HEK293 (cell line): Measurements from ENCODE around the gene TBC1D22A.

Experiments used
- CTCF ChIA-PET: fragments of 350-600 bp; formaldehyde crosslinking; extraction: SDS; loops from one replicate; lab custom pipeline; 2021; ENCODE audit warnings: antibody characterized with exemption; lab: Yijun Ruan, JAX
- POLR2A ChIA-PET: fragments of 300-600 bp; formaldehyde crosslinking; extraction: SDS; loops from one replicate; lab custom pipeline; 2020; ENCODE audit warnings: antibody characterized with exemption, inconsistent platforms; lab: Yijun Ruan, JAX
- H3K27ac ChIP-seq: fragments of 200-500 bp; sonication (Bioruptor generic); 2 replicates; pipeline ENCODE4 v1.5.1; 2014; ENCODE audit warnings: low read depth, low read length, control low read depth, inconsistent platforms; ENCODE audit errors: extremely low read depth
- H3K36me3 ChIP-seq, 2 experiments: fragments of 200-500 bp in 1 of 2; sonication (Bioruptor generic) in 1 of 2; 1 replicate in 1 of 2; 2 replicates in 1 of 2; pipeline ENCODE4 v1.5.1; 2014 to 2017; ENCODE audit warnings: inconsistent platforms in 2 of 2, low read length in 2 of 2; ENCODE audit not compliant: control insufficient read depth in 2 of 2, insufficient read depth in 1 of 2
- H3K4me1 ChIP-seq: fragments of 200-500 bp; sonication (Bioruptor generic); 2 replicates; pipeline ENCODE4 v1.5.1; 2014; ENCODE audit warnings: mild to moderate bottlenecking, low read length, inconsistent platforms; ENCODE audit not compliant: control insufficient read depth, insufficient read depth
- H3K4me3 ChIP-seq: 2 replicates; pipeline ENCODE4 v1.5.1; 2011; ENCODE audit warnings: low read depth, mild to moderate bottlenecking, control low read depth, low read length, moderate library complexity
- H3K9me3 ChIP-seq: fragments of 200-500 bp; sonication (Bioruptor generic); 2 replicates; pipeline ENCODE4 v1.5.1; 2014; ENCODE audit warnings: low read depth, low read length, inconsistent platforms; ENCODE audit not compliant: control insufficient read depth, insufficient read depth
- HOXC10 ChIP-seq: sonication (generic); formaldehyde crosslinking; IDR thresholded peaks from 2 replicates; pipeline ENCODE4 v1.8.1; 2023; ENCODE audit warnings: mild to moderate bottlenecking, missing genetic modification reagents
- HOXD13 ChIP-seq: sonication (generic); formaldehyde crosslinking; IDR thresholded peaks from 2 replicates; pipeline ENCODE4 v1.8.0; 2022; ENCODE audit warnings: missing genetic modification reagents, borderline replicate concordance
- INSM2 ChIP-seq: fragments of 450-650 bp; formaldehyde crosslinking; IDR thresholded peaks from 2 replicates; pipeline ENCODE4 v1.5.1; 2016; ENCODE audit warnings: missing biosample characterization, missing genetic modification characterization
- OSR2 ChIP-seq: fragments of 450-650 bp; formaldehyde crosslinking; IDR thresholded peaks from 2 replicates; pipeline ENCODE4 v1.5.1; 2016; ENCODE audit warnings: missing biosample characterization, missing genetic modification characterization
- RBAK ChIP-seq: fragments of 450-650 bp; formaldehyde crosslinking; IDR thresholded peaks from 2 replicates; pipeline ENCODE4 v1.5.1; 2016; ENCODE audit warnings: missing biosample characterization, missing genetic modification characterization
- REPIN1 ChIP-seq: fragments of 450-650 bp; formaldehyde crosslinking; IDR thresholded peaks from 2 replicates; pipeline ENCODE4 v1.5.1; 2017; ENCODE audit warnings: missing biosample characterization, missing genetic modification characterization, low read depth
- SCRT2 ChIP-seq: fragments of 450-650 bp; formaldehyde crosslinking; IDR thresholded peaks from 2 replicates; pipeline ENCODE4 v1.5.1; 2016; ENCODE audit warnings: missing biosample characterization, missing genetic modification characterization
- TRIM28 ChIP-seq: IDR thresholded peaks from 2 replicates; pipeline ENCODE4 v1.6.1; 2011; ENCODE audit warnings: low read length, control low read depth, borderline replicate concordance
- WT1 ChIP-seq: fragments of 450-650 bp; formaldehyde crosslinking; IDR thresholded peaks from 2 replicates; pipeline ENCODE4 v1.5.1; 2016; ENCODE audit warnings: missing biosample characterization, missing genetic modification characterization
- ZBTB48 ChIP-seq: fragments of 450-650 bp; formaldehyde crosslinking; IDR thresholded peaks from 2 replicates; pipeline ENCODE4 v1.5.1; 2016; ENCODE audit warnings: missing biosample characterization, missing genetic modification characterization
- ZBTB8A ChIP-seq: fragments of 450-650 bp; formaldehyde crosslinking; IDR thresholded peaks from 2 replicates; pipeline ENCODE4 v1.5.1; 2016; ENCODE audit warnings: missing biosample characterization, missing genetic modification characterization
- ZFP41 ChIP-seq: fragments of 450-650 bp; formaldehyde crosslinking; IDR thresholded peaks from 2 replicates; pipeline ENCODE4 v1.5.1; 2016; ENCODE audit warnings: missing biosample characterization, missing genetic modification characterization, borderline replicate concordance
- ZNF112 ChIP-seq: fragments of 450-650 bp; formaldehyde crosslinking; IDR thresholded peaks from 2 replicates; pipeline ENCODE4 v1.5.0; 2017; ENCODE audit warnings: missing biosample characterization, missing genetic modification characterization
- ZNF184 ChIP-seq: fragments of 450-650 bp; IDR thresholded peaks from 2 replicates; pipeline ENCODE4 v1.5.1; 2018; ENCODE audit warnings: missing biosample characterization, mild to moderate bottlenecking, missing genetic modification characterization
- ZNF24 ChIP-seq: fragments of 450-650 bp; formaldehyde crosslinking; IDR thresholded peaks from 2 replicates; pipeline ENCODE4 v1.5.1; 2016; ENCODE audit warnings: missing biosample characterization, missing genetic modification characterization
- ZNF335 ChIP-seq: fragments of 450-650 bp; formaldehyde crosslinking; conservative IDR thresholded peaks from 2 replicates; pipeline ENCODE4 v1.5.1; 2016; ENCODE audit warnings: missing biosample characterization, missing genetic modification characterization
- ZNF366 ChIP-seq: fragments of 450-650 bp; formaldehyde crosslinking; conservative IDR thresholded peaks from 2 replicates; pipeline ENCODE4 v1.5.1; 2016; ENCODE audit warnings: missing biosample characterization, missing genetic modification characterization
- ZNF37A ChIP-seq: fragments of 450-650 bp; IDR thresholded peaks from 2 replicates; pipeline ENCODE4 v1.5.1; 2018; ENCODE audit warnings: missing biosample characterization, missing genetic modification characterization
- ZNF404 ChIP-seq: fragments of 450-650 bp; formaldehyde crosslinking; IDR thresholded peaks from 2 replicates; pipeline ENCODE4 v1.5.1; 2017; ENCODE audit warnings: missing biosample characterization, missing genetic modification characterization
- ZNF510 ChIP-seq: fragments of 450-650 bp; formaldehyde crosslinking; IDR thresholded peaks from 2 replicates; pipeline ENCODE4 v1.5.1; 2018; ENCODE audit warnings: mild to moderate bottlenecking, missing genetic modification characterization, missing biosample characterization; ENCODE audit not compliant: insufficient replicate concordance
- ZNF571 ChIP-seq: fragments of 450-650 bp; formaldehyde crosslinking; IDR thresholded peaks from 2 replicates; pipeline ENCODE4 v1.5.0; 2017; ENCODE audit warnings: missing biosample characterization, missing genetic modification characterization
- ZNF596 ChIP-seq: fragments of 450-650 bp; IDR thresholded peaks from 2 replicates; pipeline ENCODE4 v1.5.0; 2018; ENCODE audit warnings: missing biosample characterization, mild to moderate bottlenecking, missing genetic modification characterization, moderate library complexity
- ZNF660 ChIP-seq: fragments of 450-650 bp; IDR thresholded peaks from 2 replicates; pipeline ENCODE4 v1.5.1; 2018; ENCODE audit warnings: missing biosample characterization, mild to moderate bottlenecking, missing genetic modification characterization
- ZNF692 ChIP-seq: fragments of 450-650 bp; formaldehyde crosslinking; IDR thresholded peaks from 2 replicates; pipeline ENCODE4 v1.5.1; 2016; ENCODE audit warnings: missing biosample characterization, missing genetic modification characterization
- ZNF830 ChIP-seq: fragments of 450-650 bp; IDR thresholded peaks from 2 replicates; pipeline ENCODE4 v1.5.0; 2018; ENCODE audit warnings: missing biosample characterization, missing genetic modification characterization, low read depth, mild to moderate bottlenecking, moderate library complexity
- TF ChIP-seq, protein P1 (sequence below): fragments of 450-650 bp; formaldehyde crosslinking; IDR thresholded peaks from 2 replicates; pipeline ENCODE4 v1.5.1; 2016; ENCODE audit warnings: missing biosample characterization, missing genetic modification characterization

TBC1D22A gene

GRCh38 chr22:47205554-47205953, 443.1 kb downstream of the TBC1D22A start (continued):
- TF ChIP-seq ZBTB48 (tag by site-specific recombination) (no peak), WT1 (tag by site-specific recombination) (no peak), ZNF830 (tag by site-specific recombination) (no peak), ZNF37A (no peak), ZNF366 (tag by site-specific recombination) (no peak)
- TF ChIP-seq, protein P1, sequence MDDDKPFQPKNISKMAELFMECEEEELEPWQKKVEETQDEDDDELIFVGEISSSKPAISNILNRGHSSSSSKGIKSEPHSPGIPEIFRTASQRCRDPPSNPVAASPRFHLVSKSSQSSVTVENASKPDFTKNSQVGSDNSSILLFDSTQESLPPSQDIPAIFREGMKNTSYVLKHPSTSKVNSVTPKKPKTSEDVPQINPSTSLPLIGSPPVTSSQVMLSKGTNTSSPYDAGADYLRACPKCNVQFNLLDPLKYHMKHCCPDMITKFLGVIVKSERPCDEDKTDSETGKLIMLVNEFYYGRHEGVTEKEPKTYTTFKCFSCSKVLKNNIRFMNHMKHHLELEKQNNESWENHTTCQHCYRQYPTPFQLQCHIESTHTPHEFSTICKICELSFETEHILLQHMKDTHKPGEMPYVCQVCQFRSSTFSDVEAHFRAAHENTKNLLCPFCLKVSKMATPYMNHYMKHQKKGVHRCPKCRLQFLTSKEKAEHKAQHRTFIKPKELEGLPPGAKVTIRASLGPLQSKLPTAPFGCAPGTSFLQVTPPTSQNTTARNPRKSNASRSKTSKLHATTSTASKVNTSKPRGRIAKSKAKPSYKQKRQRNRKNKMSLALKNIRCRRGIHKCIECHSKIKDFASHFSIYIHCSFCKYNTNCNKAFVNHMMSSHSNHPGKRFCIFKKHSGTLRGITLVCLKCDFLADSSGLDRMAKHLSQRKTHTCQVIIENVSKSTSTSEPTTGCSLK (tag by site-specific recombination): no peak
- TF ChIP-seq, all 188 proteins: peak for 0

GRCh38 chr22:47206164-47206563, 443.7 kb downstream of the TBC1D22A start:
- no peak for TF ChIP-seq ZNF404 (tag by site-specific recombination)
- no peak for TF ChIP-seq ZNF112 (tag by site-specific recombination)
- TF ChIP-seq ZNF692: no peak
- no peak for TF ChIP-seq ZNF596 (tag by site-specific recombination)
- TF ChIP-seq ZNF24 (tag by site-specific recombination): no peak
- TF ChIP-seq ZNF184: no peak
- TF ChIP-seq ZNF660: no peak
- TF ChIP-seq INSM2 (tag by site-specific recombination): no peak
- TF ChIP-seq ZFP41 (tag by site-specific recombination): no peak
- no peak for TF ChIP-seq ZBTB8A (tag by site-specific recombination)
- no peak for TF ChIP-seq ZNF335
- no peak for TF ChIP-seq ZNF830 (tag by site-specific recombination)
- TF ChIP-seq RBAK (tag by site-specific recombination): no peak
- no peak for TF ChIP-seq SCRT2 (tag by site-specific recombination)
- TF ChIP-seq HOXD13: no peak
- H3K4me3 ChIP-seq: no peak overlapping the region
- ChIA-PET POLR2A (no interaction called here), CTCF (no interaction called here)
- H3K9me3 ChIP-seq: no peaks in the 10 kb centered on the region
- no peaks in the 10 kb centered on the region for H3K4me1 ChIP-seq
- H3K36me3 ChIP-seq: no peaks in the 10 kb centered on the region
- H3K27ac ChIP-seq: no peak overlapping the region

GRCh38 chr22:47206666-47207218, 444.3 kb downstream of the TBC1D22A start:
- TF ChIP-seq OSR2 (tag by site-specific recombination) (no peak), HOXC10 (CRISPR knock-in tag) (no peak), TRIM28 (no peak), ZNF510 (tag by site-specific recombination) (no peak), REPIN1 (tag by site-specific recombination) (no peak), ZNF571 (tag by site-specific recombination) (no peak)
- Histone ChIP-seq H3K4me1 (no peaks in the 10 kb centered on the region), H3K4me3 (no peak overlapping the region), H3K27ac (no peak overlapping the region), H3K9me3 (no peaks in the 10 kb centered on the region), H3K36me3 (no peaks in the 10 kb centered on the region)
- POLR2A ChIA-PET: no interaction called here
- CTCF ChIA-PET: interaction anchor here (0.7 kb wide), 1 partner anchor 56 kb away, joined by 3 read pairs; no protein-coding TSS in a partner anchor
